ENCODE results near the gene TRPT1.

TRPT1 gene

GRCh38 chr11:64192434-64192833 lies 33.6 kb downstream of the TRPT1 start:
- no peaks in the 10 kb centered on the region for H3K9me3 ChIP-seq (ENCODE audit: control insufficient read depth in 1 of 2, low read length in 2 of 2)
- H3K9ac ChIP-seq (ENCODE audit: low read depth in 1 of 2, low read length in 2 of 2) = no peak overlapping the region
- no peak overlapping the region for H3K27ac ChIP-seq (ENCODE audit: low read depth, low read length)
- H3K27me3 ChIP-seq (ENCODE audit: control insufficient read depth in 1 of 2, insufficient read depth in 2 of 2, low read length in 2 of 2) = no peaks in the 10 kb centered on the region
- no peak overlapping the region for H3K4me3 ChIP-seq (ENCODE audit: low read depth in 1 of 2, low read length in 2 of 2)
- H3K36me3 ChIP-seq (ENCODE audit: control insufficient read depth in 1 of 2, insufficient read depth in 2 of 2, low read length in 2 of 2) = peaks cover 40 to 63% of the 10 kb centered on the region in 2 donors
- peaks cover 4 to 11% of the 10 kb centered on the region in 2 donors for H3K4me1 ChIP-seq (ENCODE audit: control insufficient read depth in 1 of 2, insufficient read depth in 2 of 2, low read length in 2 of 2)

DNA sequence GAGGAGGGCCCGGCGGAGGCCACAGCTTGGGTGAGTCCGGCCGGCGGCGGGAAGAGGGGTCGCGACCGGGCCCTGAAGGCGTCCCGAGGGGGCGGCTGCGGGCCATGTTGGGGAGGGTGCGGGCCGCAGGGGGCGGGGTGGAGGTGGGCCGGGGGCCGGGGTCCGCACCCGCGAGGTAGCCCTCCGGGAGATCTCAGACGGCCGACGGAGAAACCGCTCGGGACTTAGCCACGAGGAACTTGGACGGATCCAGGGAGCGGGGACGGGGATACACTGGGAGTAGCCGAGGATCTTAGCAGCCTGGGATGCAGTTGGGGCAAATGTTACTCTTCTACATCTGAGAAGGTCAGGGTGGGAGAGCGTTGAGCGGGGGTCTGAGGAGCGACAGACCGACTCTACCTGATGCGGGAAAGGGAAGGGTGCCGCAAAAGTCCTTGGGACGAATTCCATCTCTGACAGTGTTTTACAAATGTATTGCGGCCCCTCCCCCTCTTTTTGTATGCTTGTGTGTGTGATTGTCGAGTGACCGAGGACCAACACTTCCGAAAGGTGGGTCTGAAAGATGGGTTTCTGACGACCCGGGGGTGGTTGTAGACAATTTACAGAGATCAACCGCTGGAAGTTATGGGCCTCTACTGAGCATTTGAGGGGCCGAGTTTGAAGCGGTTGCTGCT lies 39.4 kb downstream of the TRPT1 start:
- Histone ChIP-seq H3K9me3 (ENCODE audit: control insufficient read depth in 1 of 2, low read length in 2 of 2) (no peaks in the 10 kb centered on the region), H3K4me1 (ENCODE audit: control insufficient read depth in 1 of 2, insufficient read depth in 2 of 2, low read length in 2 of 2) (peaks cover 20 to 35% of the 10 kb centered on the region in 2 donors), H3K4me3 (ENCODE audit: low read depth in 1 of 2, low read length in 2 of 2) (no peak overlapping the region), H3K27me3 (ENCODE audit: control insufficient read depth in 1 of 2, insufficient read depth in 2 of 2, low read length in 2 of 2) (no peaks in the 10 kb centered on the region), H3K36me3 (ENCODE audit: control insufficient read depth in 1 of 2, insufficient read depth in 2 of 2, low read length in 2 of 2) (peaks cover 0 to 11% of the 10 kb centered on the region in 2 donors), H3K9ac (ENCODE audit: low read depth in 1 of 2, low read length in 2 of 2) (no peak overlapping the region), H3K27ac (ENCODE audit: low read depth, low read length) (no peak overlapping the region)

GRCh38 chr11:64185693-64186491 lies 40.1 kb downstream of the TRPT1 start, which contains the start of gene STIP1:
Gene STIP1, plus strand, starts transcription at chr11:64186171. Its CDS starts 91 bp downstream, at chr11:64186262.
- H3K9me3 ChIP-seq (ENCODE audit: control insufficient read depth in 1 of 2, low read length in 2 of 2) = no peaks in the 10 kb centered on the region
- peaks cover 0 to 10% of the 10 kb centered on the region in 2 donors for H3K36me3 ChIP-seq (ENCODE audit: control insufficient read depth in 1 of 2, insufficient read depth in 2 of 2, low read length in 2 of 2)
- H3K4me3 ChIP-seq (ENCODE audit: low read depth in 1 of 2, low read length in 2 of 2) = peak within 1 kb of the TSS; percentile 84 to 87
- peaks cover 24 to 43% of the 10 kb centered on the region in 2 donors for H3K4me1 ChIP-seq (ENCODE audit: control insufficient read depth in 1 of 2, insufficient read depth in 2 of 2, low read length in 2 of 2)
- peak within 1 kb of the TSS; percentile 94 for H3K27ac ChIP-seq (ENCODE audit: low read depth, low read length)
- H3K9ac ChIP-seq (ENCODE audit: low read depth in 1 of 2, low read length in 2 of 2) = peak within 1 kb of the TSS; percentile 91 to 98
- H3K27me3 ChIP-seq (ENCODE audit: control insufficient read depth in 1 of 2, insufficient read depth in 2 of 2, low read length in 2 of 2) = no peaks in the 10 kb centered on the region

GRCh38 chr11:64185175-64185692 lies 40.8 kb downstream of the TRPT1 start:
- Histone ChIP-seq H3K27ac (ENCODE audit: low read depth, low read length) (peak overlapping the region; percentile 94), H3K9me3 (ENCODE audit: control insufficient read depth in 1 of 2, low read length in 2 of 2) (no peaks in the 10 kb centered on the region), H3K4me1 (ENCODE audit: control insufficient read depth in 1 of 2, insufficient read depth in 2 of 2, low read length in 2 of 2) (peaks cover 30 to 48% of the 10 kb centered on the region in 2 donors), H3K36me3 (ENCODE audit: control insufficient read depth in 1 of 2, insufficient read depth in 2 of 2, low read length in 2 of 2) (peaks cover 0 to 5% of the 10 kb centered on the region in 2 donors), H3K27me3 (ENCODE audit: control insufficient read depth in 1 of 2, insufficient read depth in 2 of 2, low read length in 2 of 2) (no peaks in the 10 kb centered on the region), H3K9ac (ENCODE audit: low read depth in 1 of 2, low read length in 2 of 2) (peak overlapping the region; percentile 91 to 98), H3K4me3 (ENCODE audit: low read depth in 1 of 2, low read length in 2 of 2) (peak overlapping the region; percentile 84 to 87)

- no peaks in the 10 kb centered on the region for H3K27me3 ChIP-seq (ENCODE audit: control insufficient read depth in 1 of 2, insufficient read depth in 2 of 2, low read length in 2 of 2)
- no peaks in the 10 kb centered on the region for H3K9me3 ChIP-seq (ENCODE audit: control insufficient read depth in 1 of 2, low read length in 2 of 2)
- H3K27ac ChIP-seq (ENCODE audit: low read depth, low read length) = no peak overlapping the region
- peaks cover 0 to 5% of the 10 kb centered on the region in 2 donors for H3K36me3 ChIP-seq (ENCODE audit: control insufficient read depth in 1 of 2, insufficient read depth in 2 of 2, low read length in 2 of 2)
- H3K4me1 ChIP-seq (ENCODE audit: control insufficient read depth in 1 of 2, insufficient read depth in 2 of 2, low read length in 2 of 2) = peaks cover 26 to 42% of the 10 kb centered on the region in 2 donors
- H3K4me3 ChIP-seq (ENCODE audit: low read depth in 1 of 2, low read length in 2 of 2) = no peak overlapping the region
- no peak overlapping the region for H3K9ac ChIP-seq (ENCODE audit: low read depth in 1 of 2, low read length in 2 of 2)
These were observed 42.1 kb downstream of the TRPT1 start for GRCh38 chr11:64183890-64184289.

GRCh38 chr11:64181506-64182411 lies 44.2 kb downstream of the TRPT1 start:
- Histone ChIP-seq H3K27ac (ENCODE audit: low read depth, low read length) (peak overlapping the region; percentile 35), H3K27me3 (ENCODE audit: control insufficient read depth in 1 of 2, insufficient read depth in 2 of 2, low read length in 2 of 2) (no peaks in the 10 kb centered on the region), H3K4me1 (ENCODE audit: control insufficient read depth in 1 of 2, insufficient read depth in 2 of 2, low read length in 2 of 2) (peaks cover 26 to 37% of the 10 kb centered on the region in 2 donors), H3K9me3 (ENCODE audit: control insufficient read depth in 1 of 2, low read length in 2 of 2) (no peaks in the 10 kb centered on the region), H3K4me3 (ENCODE audit: low read depth in 1 of 2, low read length in 2 of 2) (peak overlapping the region in 1 of 2 donors; percentile 38), H3K9ac (ENCODE audit: low read depth in 1 of 2, low read length in 2 of 2) (peak overlapping the region in 1 of 2 donors; percentile 23), H3K36me3 (ENCODE audit: control insufficient read depth in 1 of 2, insufficient read depth in 2 of 2, low read length in 2 of 2) (no peaks in the 10 kb centered on the region)

DNA sequence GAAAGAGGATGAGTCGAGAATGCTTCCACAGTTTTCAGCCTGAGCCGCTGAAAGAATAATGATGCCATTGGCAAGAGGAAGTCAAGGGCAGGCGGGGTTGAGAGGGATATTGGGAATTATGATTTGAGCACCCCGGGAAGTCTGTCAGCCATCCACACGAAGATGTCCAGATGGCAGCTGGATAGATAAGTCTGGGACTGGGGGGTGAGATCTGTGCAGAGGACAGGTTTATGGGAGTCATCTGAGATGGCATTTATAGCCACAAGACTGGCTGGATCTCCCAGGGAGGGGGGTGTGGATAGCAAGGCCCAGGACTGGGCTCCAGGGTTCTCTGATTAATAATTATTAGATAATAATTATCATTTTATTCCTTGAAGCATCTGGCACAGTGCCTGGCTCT lies 45.1 kb downstream of the TRPT1 start:
- Histone ChIP-seq H3K4me3 (ENCODE audit: low read depth in 1 of 2, low read length in 2 of 2) (no peak overlapping the region), H3K27ac (ENCODE audit: low read depth, low read length) (no peak overlapping the region), H3K36me3 (ENCODE audit: control insufficient read depth in 1 of 2, insufficient read depth in 2 of 2, low read length in 2 of 2) (no peaks in the 10 kb centered on the region), H3K4me1 (ENCODE audit: control insufficient read depth in 1 of 2, insufficient read depth in 2 of 2, low read length in 2 of 2) (peaks cover 26 to 37% of the 10 kb centered on the region in 2 donors), H3K9ac (ENCODE audit: low read depth in 1 of 2, low read length in 2 of 2) (no peak overlapping the region), H3K27me3 (ENCODE audit: control insufficient read depth in 1 of 2, insufficient read depth in 2 of 2, low read length in 2 of 2) (no peaks in the 10 kb centered on the region), H3K9me3 (ENCODE audit: control insufficient read depth in 1 of 2, low read length in 2 of 2) (no peaks in the 10 kb centered on the region)

- Histone ChIP-seq H3K4me3 (ENCODE audit: low read depth in 1 of 2, low read length in 2 of 2) (no peak overlapping the region), H3K27ac (ENCODE audit: low read depth, low read length) (no peak overlapping the region), H3K27me3 (ENCODE audit: control insufficient read depth in 1 of 2, insufficient read depth in 2 of 2, low read length in 2 of 2) (no peaks in the 10 kb centered on the region), H3K9me3 (ENCODE audit: control insufficient read depth in 1 of 2, low read length in 2 of 2) (no peaks in the 10 kb centered on the region), H3K36me3 (ENCODE audit: control insufficient read depth in 1 of 2, insufficient read depth in 2 of 2, low read length in 2 of 2) (no peaks in the 10 kb centered on the region), H3K4me1 (ENCODE audit: control insufficient read depth in 1 of 2, insufficient read depth in 2 of 2, low read length in 2 of 2) (peaks cover 20 to 26% of the 10 kb centered on the region in 2 donors), H3K9ac (ENCODE audit: low read depth in 1 of 2, low read length in 2 of 2) (no peak overlapping the region)
These were observed 46.9 kb downstream of the TRPT1 start for GRCh38 chr11:64178951-64179639.

- H3K4me3 ChIP-seq (ENCODE audit: low read depth in 1 of 2, low read length in 2 of 2) = no peak overlapping the region
- no peak overlapping the region for H3K27ac ChIP-seq (ENCODE audit: low read depth, low read length)
- H3K36me3 ChIP-seq (ENCODE audit: control insufficient read depth in 1 of 2, insufficient read depth in 2 of 2, low read length in 2 of 2) = no peaks in the 10 kb centered on the region
- peaks cover 0 to 3% of the 10 kb centered on the region in 2 donors for H3K9me3 ChIP-seq (ENCODE audit: control insufficient read depth in 1 of 2, low read length in 2 of 2)
- peaks cover 14 to 18% of the 10 kb centered on the region in 2 donors for H3K4me1 ChIP-seq (ENCODE audit: control insufficient read depth in 1 of 2, insufficient read depth in 2 of 2, low read length in 2 of 2)
- H3K27me3 ChIP-seq (ENCODE audit: control insufficient read depth in 1 of 2, insufficient read depth in 2 of 2, low read length in 2 of 2) = no peaks in the 10 kb centered on the region
- no peak overlapping the region for H3K9ac ChIP-seq (ENCODE audit: low read depth in 1 of 2, low read length in 2 of 2)
These were observed 47.8 kb downstream of the TRPT1 start for GRCh38 chr11:64178203-64178602.

Measured in duodenal mucosa (tissue), 2 donors.